Dermis microvascular lymphatic vessel endothelial cell (primary cell): ENCODE data around the gene CACHD1. TPM values are rescaled to one million over a fixed set of nuclear protein-coding genes. Genes with fewer than 3 reads are reported as not detected.

ENCODE experiments used
- DNase-seq, 2 donors: peaks; one replicate each; pipeline versions ENCODE4 v3.0.0 to v3.0.0-alpha.2; 2010; ENCODE audit warnings: low read depth in 2 of 2
- total RNA-seq: library from RNA; depleted of rRNA; stranded (reverse); fragments of >200 nt; gene quantifications from 2 replicates; pipeline ENCODE4 v1.2.1, GENCODE V29; 2014

Gene CACHD1
- total RNA-seq, 1 donor from 2014 or later: 2.8 TPM

- DNase-seq: no peak
Observed at GRCh38 chr1:64546013-64546412, 76.1 kb downstream of the CACHD1 start.

GRCh38 chr1:64549464-64550239 is 79.7 kb downstream of the CACHD1 start:
- DNase-seq: no peak

DNA sequence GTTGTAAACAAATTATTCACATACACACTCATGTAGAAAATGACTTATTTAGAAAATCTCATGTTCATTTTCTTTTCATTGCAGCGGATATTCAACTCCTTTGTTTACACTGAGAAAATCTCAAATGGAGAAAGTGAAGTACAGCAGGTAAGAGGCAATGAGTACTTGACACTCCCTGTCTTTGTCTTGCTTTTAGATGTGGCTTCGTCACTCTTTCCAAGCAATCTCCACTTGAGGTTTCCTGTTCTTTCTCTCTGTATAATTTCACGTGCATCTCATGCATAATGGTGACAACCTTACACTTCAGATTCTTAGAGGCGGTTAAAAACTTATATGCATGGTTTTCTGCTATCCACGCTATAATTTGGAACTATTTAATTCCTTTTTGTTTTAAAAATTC is 80.6 kb downstream of the CACHD1 start:
- DNase-seq: no peak

GRCh38 chr1:64550946-64551605 is 81.1 kb downstream of the CACHD1 start:
- no peak for DNase-seq

GRCh38 chr1:64553285-64553684 is 83.4 kb downstream of the CACHD1 start:
- no peak for DNase-seq

GRCh38 chr1:64555947-64556346 is 86.0 kb downstream of the CACHD1 start:
- DNase-seq: no peak

DNA sequence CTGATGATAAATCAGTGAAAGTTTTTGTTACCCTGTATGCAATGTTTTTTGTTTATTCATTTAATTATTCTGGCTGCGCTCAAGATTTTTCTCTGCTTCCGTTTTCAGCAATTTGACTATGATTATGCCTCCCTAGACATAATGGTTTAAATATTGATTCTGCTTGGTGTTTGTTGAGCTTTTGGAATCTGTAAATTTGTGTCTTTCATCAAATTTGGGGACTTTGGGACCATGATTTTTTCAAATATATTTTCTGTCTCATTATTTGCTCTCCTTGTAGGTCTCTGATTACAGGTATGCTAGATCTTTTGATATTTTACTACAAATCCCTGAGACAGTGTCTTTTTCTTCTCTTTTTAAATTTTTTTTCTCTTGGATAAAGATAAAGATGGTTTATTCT is 92.1 kb downstream of the CACHD1 start:
- DNase-seq: no peak

- DNase-seq: no peak
Observed at GRCh38 chr1:64563958-64564565, 94.1 kb downstream of the CACHD1 start.

DNA sequence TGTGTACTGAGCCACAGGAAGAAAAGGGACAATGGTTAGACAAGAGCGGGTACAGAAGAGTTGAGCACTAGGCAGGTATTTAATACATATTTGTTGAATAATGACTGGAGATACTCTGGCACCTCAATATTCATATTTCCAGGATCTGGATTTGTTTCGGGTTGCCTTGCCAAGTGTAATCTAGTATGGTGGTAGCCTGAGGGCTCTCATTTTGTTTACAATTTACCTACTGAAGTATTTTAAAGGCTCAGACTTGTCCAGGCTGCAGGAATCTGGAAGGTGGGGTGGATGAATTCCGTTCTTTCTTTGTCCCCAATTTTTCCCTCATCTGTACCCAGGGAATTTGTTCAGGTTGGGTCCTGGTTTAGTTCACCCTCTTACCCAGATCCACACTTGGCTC is 95.0 kb downstream of the CACHD1 start:
- no peak for DNase-seq

GRCh38 chr1:64567426-64568170 is 97.7 kb downstream of the CACHD1 start:
- DNase-seq: no peak

GRCh38 chr1:64568171-64568450 is 98.2 kb downstream of the CACHD1 start:
- no peak for DNase-seq

DNA sequence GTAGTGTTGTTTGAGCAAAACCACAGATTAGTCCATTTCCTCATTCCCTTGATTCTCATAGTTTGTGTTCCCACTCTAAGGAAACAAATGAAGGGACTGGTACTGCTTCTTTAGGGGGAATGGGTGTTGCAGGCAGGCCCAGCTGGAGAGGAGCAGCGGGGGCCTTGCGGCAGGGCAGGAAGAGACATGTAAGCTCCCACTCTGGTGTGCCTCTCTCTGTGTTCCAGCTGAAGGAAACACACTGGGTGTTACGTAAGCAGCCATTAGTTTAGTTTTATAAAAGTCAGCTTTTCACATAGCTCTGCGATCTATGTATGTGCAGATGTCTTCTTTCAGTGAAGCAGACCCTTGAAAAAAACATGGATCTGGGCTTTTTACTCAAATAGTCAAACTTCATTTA is 99.5 kb downstream of the CACHD1 start:
- no peak for DNase-seq

GRCh38 chr1:64570267-64570855 is 100.4 kb downstream of the CACHD1 start:
- DNase-seq: no peak

GRCh38 chr1:64572222-64572900 is 102.4 kb downstream of the CACHD1 start:
- DNase-seq: peak in 1 of 2 donors; percentile 10

DNA sequence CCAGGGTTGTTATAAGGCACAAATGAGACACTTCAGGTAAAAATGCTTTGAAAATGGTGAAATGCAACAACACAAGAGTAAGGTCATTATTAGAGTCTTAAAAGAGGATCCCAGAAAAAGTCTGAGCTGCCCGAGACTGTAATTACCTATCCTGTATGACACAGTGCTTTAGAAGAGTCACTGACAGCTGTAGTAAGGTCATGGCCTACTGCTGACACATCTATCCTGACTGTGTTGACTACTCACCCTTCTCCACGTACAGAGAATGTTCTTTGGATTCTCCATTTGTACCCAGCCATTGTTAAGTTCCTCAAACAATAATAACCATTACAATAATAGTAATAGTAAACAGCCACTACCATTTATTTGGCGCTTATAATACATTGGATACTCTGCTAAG is 104.4 kb downstream of the CACHD1 start:
- peak in 1 of 2 donors; percentile 60 for DNase-seq

- no peak for DNase-seq
Observed at GRCh38 chr1:64575881-64576676, 106.2 kb downstream of the CACHD1 start.

- DNase-seq: no peak
Observed at GRCh38 chr1:64578270-64578973, 108.5 kb downstream of the CACHD1 start.

- DNase-seq: no peak
Observed at GRCh38 chr1:64579767-64580166, 109.8 kb downstream of the CACHD1 start.

GRCh38 chr1:64581135-64581842 is 111.4 kb downstream of the CACHD1 start:
- peak in 1 of 2 donors; percentile 52 for DNase-seq
